Hepatocyte (in vitro differentiated cells): Measurements from ENCODE around the gene DHRS1. TPM values are rescaled to one million over a fixed set of nuclear protein-coding genes. Genes with fewer than 3 reads are reported as not detected.

Source experiments
- DNase-seq: peaks from one replicate; pipeline ENCODE4 v3.0.0-alpha.2; 2016; ENCODE audit warnings: low spot score
- H2AFZ ChIP-seq: fragments of 200-600 bp; sonication (generic); 2 replicates; pipeline ENCODE4 v1.6.0; 2016; ENCODE audit warnings: antibody characterized with exemption, mild to moderate bottlenecking
- H3K27ac ChIP-seq: fragments of 200-600 bp; sonication (generic); 2 replicates; pipeline ENCODE4 v1.5.1; 2016; ENCODE audit warnings: mild to moderate bottlenecking
- H3K27me3 ChIP-seq: fragments of 200-600 bp; sonication (generic); 2 replicates; pipeline ENCODE4 v1.6.1; 2016
- H3K36me3 ChIP-seq: fragments of 200-600 bp; sonication (generic); replicated peaks from 2 replicates; pipeline ENCODE4 v1.5.1; 2016; ENCODE audit warnings: low read depth; ENCODE audit not compliant: insufficient read depth
- H3K4me1 ChIP-seq: fragments of 200-600 bp; sonication (generic); 2 replicates; pipeline ENCODE4 v1.5.1; 2016; ENCODE audit warnings: mild to moderate bottlenecking, moderate library complexity; ENCODE audit not compliant: insufficient read depth
- H3K4me2 ChIP-seq: fragments of 200-600 bp; sonication (generic); 2 replicates; pipeline ENCODE4 v1.6.0; 2016
- H3K4me3 ChIP-seq: fragments of 200-600 bp; sonication (generic); 2 replicates; pipeline ENCODE4 v1.5.1; 2016; ENCODE audit warnings: mild to moderate bottlenecking
- H3K79me2 ChIP-seq: fragments of 200-600 bp; sonication (generic); 2 replicates; pipeline ENCODE4 v1.6.0; 2017; ENCODE audit warnings: mild to moderate bottlenecking
- H3K9me2 ChIP-seq: fragments of 200-600 bp; sonication (generic); replicated peaks from 2 replicates; pipeline ENCODE4 v1.6.0; 2017; ENCODE audit warnings: mild to moderate bottlenecking; ENCODE audit not compliant: insufficient read depth
- H3K9me3 ChIP-seq: fragments of 200-600 bp; sonication (generic); 2 replicates; pipeline ENCODE4 v1.5.1; 2016; ENCODE audit warnings: low read depth, mild to moderate bottlenecking
- H4K20me1 ChIP-seq: fragments of 200-600 bp; sonication (generic); 2 replicates; pipeline ENCODE4 v1.6.0; 2016; ENCODE audit warnings: mild to moderate bottlenecking; ENCODE audit not compliant: insufficient read depth, poor library complexity, severe bottlenecking
- EZH2 ChIP-seq: fragments of 200-600 bp; sonication (generic); IDR thresholded peaks from 2 replicates; pipeline ENCODE4 v1.6.1; 2016; ENCODE audit warnings: antibody characterized with exemption, mild to moderate bottlenecking, borderline replicate concordance
- EZH2phosphoT487 ChIP-seq: fragments of 200-600 bp; sonication (generic); IDR thresholded peaks from one replicate; pipeline ENCODE4 v1.6.1; 2018; ENCODE audit warnings: antibody characterized with exemption, mild to moderate bottlenecking, low read depth, moderate library complexity; ENCODE audit not compliant: unreplicated experiment, severe bottlenecking
- WGBS: methylation state at CpG from one replicate; pipeline ENCODE4 v1.1.6; 2016; ENCODE audit warnings: low lambda C conversion rate; ENCODE audit errors: missing lambda C conversion rate; 5-methylcytosine and 5-hydroxymethylcytosine counted together
- polyA plus RNA-seq: library from polyadenylated mRNA; unstranded; fragments of >200 nt; fragmentation: Nextera tagmentation; extraction: Ambion mirVana; gene quantifications from 2 replicates; pipeline ENCODE4 v1.2.1, GENCODE V29; 2016
- total RNA-seq: library from RNA; depleted of rRNA; stranded (reverse); fragments of >200 nt; gene quantifications from 2 replicates; pipeline ENCODE4 v1.2.3, GENCODE V29; 2014
- TF ChIP-seq, protein P1 (sequence below): fragments of 200-600 bp; sonication (generic); IDR thresholded peaks from 2 replicates; pipeline ENCODE4 v1.5.1; 2016; ENCODE audit warnings: antibody characterized with exemption, mild to moderate bottlenecking; ENCODE audit not compliant: poor library complexity

Gene DHRS1
- total and polyA plus RNA-seq, 2 experiments from 2014 or later: 23.0 to 39.5 TPM

DNA sequence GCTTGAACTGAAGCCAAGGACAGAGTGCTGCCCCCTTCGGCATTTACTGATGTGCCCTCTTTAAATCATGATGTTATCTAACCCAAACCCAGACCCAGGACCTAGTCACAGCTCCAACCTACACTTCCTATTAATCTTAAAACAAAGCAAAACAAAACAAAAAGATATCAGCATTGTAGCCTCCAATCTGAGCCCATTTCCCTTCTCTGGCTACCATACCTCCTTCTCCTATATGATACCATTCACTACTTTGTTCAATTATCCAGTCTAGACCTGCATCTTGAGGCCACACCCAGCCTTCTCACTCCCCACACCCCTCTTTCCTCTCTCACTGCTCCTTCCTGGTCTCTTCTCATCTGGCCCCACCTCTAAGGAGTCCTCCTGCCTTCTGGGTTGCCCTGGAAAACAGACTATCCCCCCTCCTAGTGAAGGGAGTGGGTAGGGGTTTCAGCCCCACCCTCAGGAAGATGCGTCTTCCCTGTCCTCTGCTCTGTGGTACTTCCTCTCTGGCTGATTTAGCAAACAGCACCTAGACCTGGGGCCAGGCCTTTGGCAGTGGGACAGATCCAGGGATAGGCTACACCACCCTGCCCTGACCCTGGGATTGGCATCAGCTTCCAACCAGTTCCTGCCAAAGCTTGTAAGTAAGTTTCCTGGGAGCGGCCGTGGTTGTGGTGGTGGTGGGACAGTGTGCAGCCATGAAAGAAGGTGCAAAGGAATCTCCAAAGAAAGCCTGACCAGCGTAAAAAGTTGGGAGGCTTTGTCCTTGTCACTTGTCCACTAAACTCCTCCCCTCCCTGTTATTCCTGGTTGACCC, 15.0 kb upstream of the DHRS1 start:
- no peak for TF ChIP-seq EZH2phosphoT487
- TF ChIP-seq, protein P1, sequence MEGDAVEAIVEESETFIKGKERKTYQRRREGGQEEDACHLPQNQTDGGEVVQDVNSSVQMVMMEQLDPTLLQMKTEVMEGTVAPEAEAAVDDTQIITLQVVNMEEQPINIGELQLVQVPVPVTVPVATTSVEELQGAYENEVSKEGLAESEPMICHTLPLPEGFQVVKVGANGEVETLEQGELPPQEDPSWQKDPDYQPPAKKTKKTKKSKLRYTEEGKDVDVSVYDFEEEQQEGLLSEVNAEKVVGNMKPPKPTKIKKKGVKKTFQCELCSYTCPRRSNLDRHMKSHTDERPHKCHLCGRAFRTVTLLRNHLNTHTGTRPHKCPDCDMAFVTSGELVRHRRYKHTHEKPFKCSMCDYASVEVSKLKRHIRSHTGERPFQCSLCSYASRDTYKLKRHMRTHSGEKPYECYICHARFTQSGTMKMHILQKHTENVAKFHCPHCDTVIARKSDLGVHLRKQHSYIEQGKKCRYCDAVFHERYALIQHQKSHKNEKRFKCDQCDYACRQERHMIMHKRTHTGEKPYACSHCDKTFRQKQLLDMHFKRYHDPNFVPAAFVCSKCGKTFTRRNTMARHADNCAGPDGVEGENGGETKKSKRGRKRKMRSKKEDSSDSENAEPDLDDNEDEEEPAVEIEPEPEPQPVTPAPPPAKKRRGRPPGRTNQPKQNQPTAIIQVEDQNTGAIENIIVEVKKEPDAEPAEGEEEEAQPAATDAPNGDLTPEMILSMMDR: no peak
- no peak for TF ChIP-seq EZH2
- Histone ChIP-seq H3K9me3 (no peaks in the 10 kb centered on the region), H3K4me2 (no peak overlapping the region), H3K9me2 (no peaks in the 10 kb centered on the region), H3K4me1 (no peaks in the 10 kb centered on the region), H2AFZ (no peak overlapping the region), H3K36me3 (no peaks in the 10 kb centered on the region), H4K20me1 (no peaks in the 10 kb centered on the region), H3K79me2 (no peaks in the 10 kb centered on the region), H3K27me3 (peaks cover 6% of the 10 kb centered on the region), H3K27ac (no peak overlapping the region), H3K4me3 (no peak overlapping the region)
- WGBS: 90% methylated on average over 5 of the region's 5 CpGs
- no peak for DNase-seq

DNA sequence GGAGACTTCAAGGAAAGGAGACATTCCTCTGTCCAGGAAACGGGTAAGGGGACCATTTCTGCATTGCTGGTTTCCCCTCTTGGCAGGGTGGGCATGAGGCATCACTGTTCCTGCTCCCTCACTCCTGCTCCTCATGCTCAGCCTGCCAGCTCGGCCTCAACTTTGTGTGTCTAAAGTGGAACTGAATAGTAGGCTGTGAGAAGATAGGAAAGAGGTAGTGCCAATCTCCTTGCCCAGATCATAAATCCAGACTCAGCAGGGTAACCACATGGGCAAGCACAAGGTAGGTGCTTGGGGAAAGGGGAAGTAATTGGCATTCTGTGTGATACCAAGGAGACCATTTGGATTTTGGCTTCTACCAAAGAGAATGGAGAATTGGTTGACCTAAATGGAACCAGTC, 14.3 kb upstream of the DHRS1 start:
- H3K4me3 ChIP-seq: no peak overlapping the region
- H3K27ac ChIP-seq: no peak overlapping the region
- no peak overlapping the region for H3K4me2 ChIP-seq
- H3K79me2 ChIP-seq: no peaks in the 10 kb centered on the region
- WGBS: 84% methylated on average over 2 of the region's 2 CpGs
- no peak for TF ChIP-seq EZH2phosphoT487
- TF ChIP-seq, protein P1: no peak
- H3K27me3 ChIP-seq: no peaks in the 10 kb centered on the region
- H3K4me1 ChIP-seq: no peaks in the 10 kb centered on the region
- H3K9me2 ChIP-seq: no peaks in the 10 kb centered on the region
- H3K9me3 ChIP-seq: no peaks in the 10 kb centered on the region
- H4K20me1 ChIP-seq: no peaks in the 10 kb centered on the region
- DNase-seq: no peak
- H2AFZ ChIP-seq: no peak overlapping the region
- no peaks in the 10 kb centered on the region for H3K36me3 ChIP-seq

DNA sequence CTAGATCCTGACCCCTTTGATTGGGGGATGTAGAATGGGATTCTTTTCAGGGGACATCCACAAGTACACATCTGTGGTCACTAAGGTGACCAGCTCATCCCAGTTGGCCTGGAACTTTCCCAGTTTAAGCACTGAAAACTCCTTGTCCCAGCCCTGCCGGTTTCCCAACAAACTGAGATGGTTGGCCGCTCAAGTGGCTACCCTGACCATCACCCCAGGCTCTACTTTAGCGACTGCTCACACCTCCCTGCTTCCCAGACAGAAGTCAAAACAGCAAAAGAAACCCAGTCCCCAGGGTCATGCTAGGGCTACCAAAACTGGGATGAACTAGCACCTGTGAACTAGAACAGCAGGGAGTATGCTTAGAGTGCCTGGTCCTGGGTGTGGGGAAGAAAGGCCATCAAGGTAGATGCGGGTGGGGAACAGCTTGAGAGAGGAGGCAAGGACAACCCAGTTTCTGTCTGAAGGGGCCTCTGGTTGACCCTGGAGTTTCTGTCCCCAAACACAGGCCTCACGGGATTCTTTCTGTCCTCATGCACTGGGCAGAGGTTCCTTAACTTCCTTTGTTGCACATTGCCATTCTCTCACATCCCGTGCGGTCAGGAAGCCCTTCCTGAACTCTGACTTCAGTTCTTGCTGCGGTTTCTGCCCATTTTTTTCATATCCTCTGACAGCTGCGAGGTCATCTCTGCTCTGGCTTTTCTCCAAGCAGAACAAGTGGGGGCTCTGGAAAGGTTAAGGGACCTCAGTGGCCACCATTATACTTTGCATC, 13.3 kb upstream of the DHRS1 start:
- Histone ChIP-seq H3K4me3 (no peak overlapping the region), H3K27me3 (no peaks in the 10 kb centered on the region), H2AFZ (no peak overlapping the region), H3K79me2 (no peaks in the 10 kb centered on the region), H3K9me3 (no peaks in the 10 kb centered on the region), H3K9me2 (no peaks in the 10 kb centered on the region), H4K20me1 (no peaks in the 10 kb centered on the region), H3K27ac (no peak overlapping the region), H3K36me3 (no peaks in the 10 kb centered on the region), H3K4me2 (no peak overlapping the region), H3K4me1 (peaks cover 5% of the 10 kb centered on the region)
- 90% methylated on average over 9 of the region's 9 CpGs for WGBS
- TF ChIP-seq, protein P1: no peak
- TF ChIP-seq EZH2: no peak
- no peak for TF ChIP-seq EZH2phosphoT487
- no peak for DNase-seq
